ENCODE results near the gene ATRIP.
"Not testable (repeated sequence)": the region's sequence is repeated elsewhere in the genome, so short reads cannot be mapped to it uniquely, and the experiment has no call there.

Gene ATRIP

GRCh38 chr3:48470286-48470685 is 23.7 kb downstream of the ATRIP start:
- no peak for DNase-seq

GRCh38 chr3:48472673-48472922 is 26.1 kb downstream of the ATRIP start:
- DNase-seq = no peak

GRCh38 chr3:48472923-48473616 is 26.5 kb downstream of the ATRIP start:
- peak; percentile 89 for DNase-seq

- no peak for DNase-seq
Observed at GRCh38 chr3:48473617-48473952, 27.0 kb downstream of the ATRIP start.

GRCh38 chr3:48474031-48474430 is 27.5 kb downstream of the ATRIP start:
- not testable (repeated sequence) for DNase-seq

GRCh38 chr3:48474619-48475018 is 28.1 kb downstream of the ATRIP start:
- no peak for DNase-seq

- no peak for DNase-seq
Observed at GRCh38 chr3:48475188-48475587, 28.7 kb downstream of the ATRIP start.

- no peak for DNase-seq
Observed at GRCh38 chr3:48476426-48477053, 30.0 kb downstream of the ATRIP start.

- DNase-seq = no peak
Observed at GRCh38 chr3:48477959-48478520, 31.5 kb downstream of the ATRIP start.

GRCh38 chr3:48478626-48479555 is 32.4 kb downstream of the ATRIP start:
- no peak for DNase-seq

GRCh38 chr3:48480891-48481290 is 34.4 kb downstream of the ATRIP start:
- DNase-seq = not testable (repeated sequence)

GRCh38 chr3:48482822-48483221 is 36.3 kb downstream of the ATRIP start:
- DNase-seq = not testable (repeated sequence)

- DNase-seq = no peak
Observed at GRCh38 chr3:48486952-48487351, 40.4 kb downstream of the ATRIP start.

- DNase-seq = no peak
Observed at GRCh38 chr3:48492461-48493202, 46.1 kb downstream of the ATRIP start.

- no peak for DNase-seq
Observed at GRCh38 chr3:48493203-48493501, 46.6 kb downstream of the ATRIP start.

- DNase-seq = no peak
Observed at GRCh38 chr3:48500656-48501055, 54.1 kb downstream of the ATRIP start.

- DNase-seq = no peak
Observed at GRCh38 chr3:48501196-48501595, 54.7 kb downstream of the ATRIP start.

- DNase-seq = no peak
Observed at GRCh38 chr3:48502121-48502520, 55.6 kb downstream of the ATRIP start.

GRCh38 chr3:48502728-48503168 is 56.2 kb downstream of the ATRIP start:
- no peak for DNase-seq

- DNase-seq = peak; percentile 40
Observed at GRCh38 chr3:48503401-48504050, 57.0 kb downstream of the ATRIP start.

GRCh38 chr3:48504051-48504946 is 57.8 kb downstream of the ATRIP start, which contains the start of gene SHISA5:
Gene SHISA5, minus strand, starts transcription at chr3:48504174. Its CDS starts 80 bp downstream, at chr3:48504094.
- peak; percentile 33 for DNase-seq
